Mesodermal cell (in vitro differentiated cells): ENCODE measurements around the gene RAB22A.
"Not testable (repeated sequence)": the region's sequence is repeated elsewhere in the genome, so short reads cannot be mapped to it uniquely, and the experiment has no call there.

Experiments
- H3K27ac ChIP-seq: 2 replicates; pipeline ENCODE4 v1.7.0; 2013; ENCODE audit warnings: mild to moderate bottlenecking, low read depth, low read length, moderate library complexity; ENCODE audit not compliant: severe bottlenecking
- H3K36me3 ChIP-seq: 2 replicates; pipeline ENCODE4 v1.7.1; 2013; ENCODE audit warnings: mild to moderate bottlenecking, low read length, moderate library complexity; ENCODE audit not compliant: control insufficient read depth, insufficient read depth
- H3K4me1 ChIP-seq: one replicate; pipeline ENCODE4 v1.7.1; 2013; ENCODE audit warnings: mild to moderate bottlenecking, low read length; ENCODE audit not compliant: insufficient read depth, control insufficient read depth, poor library complexity, severe bottlenecking
- H3K4me3 ChIP-seq: 2 replicates; pipeline ENCODE4 v1.7.0; 2013; ENCODE audit warnings: low read length, control low read depth, mild to moderate bottlenecking; ENCODE audit not compliant: insufficient read depth, poor library complexity, severe bottlenecking; ENCODE audit errors: extremely low read depth
- H3K9me3 ChIP-seq: 2 replicates; pipeline ENCODE4 v1.7.1; 2013; ENCODE audit warnings: mild to moderate bottlenecking, low read length, moderate library complexity; ENCODE audit not compliant: control insufficient read depth
- WGBS, 2 experiments: methylation state at CpG; one replicate each; pipeline ENCODE4 v1.1.5; 2013; ENCODE audit warnings: missing lambda C conversion rate in 2 of 2; ENCODE audit not compliant: insufficient coverage in 2 of 2; 5-methylcytosine and 5-hydroxymethylcytosine counted together

RAB22A gene

DNA sequence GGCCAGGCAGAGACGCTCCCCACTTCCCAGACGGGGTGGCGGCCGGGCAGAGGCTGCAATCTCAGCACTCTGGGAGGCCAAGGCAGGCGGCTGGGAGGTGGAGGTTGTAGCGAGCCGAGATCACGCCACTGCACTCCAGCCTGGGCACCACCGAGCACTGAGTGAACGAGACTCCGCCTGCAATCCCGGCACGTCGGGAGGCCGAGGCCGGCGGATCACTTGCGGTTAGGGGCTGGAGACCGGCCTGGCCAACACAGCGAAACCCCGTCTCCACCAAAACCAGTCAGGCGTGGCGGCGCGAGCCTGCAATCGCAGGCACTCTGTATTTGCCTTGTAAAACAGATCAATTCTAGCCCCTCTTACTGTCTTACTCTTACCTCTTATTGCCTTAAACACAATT is 105.3 kb downstream of the RAB22A start:
- not testable (repeated sequence) for H3K4me3 ChIP-seq, H3K9me3 ChIP-seq, H3K27ac ChIP-seq, H3K4me1 ChIP-seq
- H3K36me3 ChIP-seq = peaks cover 41% of the 10 kb centered on the region
- 98 to 100% methylated on average over 7 to 9 of the region's 26 CpGs for WGBS, 2 experiments

DNA sequence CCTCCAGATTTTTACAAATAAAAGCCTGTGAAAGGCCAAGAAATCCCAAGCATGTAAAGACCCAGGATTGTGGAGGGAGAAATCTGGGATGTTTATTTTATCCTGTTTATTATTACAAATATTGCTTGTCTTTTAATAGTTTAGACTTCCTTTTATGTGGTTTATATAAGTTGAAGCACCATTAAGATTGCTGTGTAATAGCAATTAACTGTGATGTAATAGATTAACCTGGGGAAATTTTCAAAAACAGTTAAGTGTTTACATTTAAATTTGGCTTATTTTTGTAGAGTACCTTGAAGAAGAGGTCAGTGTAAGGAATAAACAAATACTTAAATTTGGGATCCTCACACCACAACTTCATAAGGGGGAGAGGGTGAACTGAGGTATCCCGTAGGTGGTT is 106.5 kb downstream of the RAB22A start:
- no CpG with 5 or more reads among the region's 1 CpG for WGBS, 2 experiments
- Histone ChIP-seq H3K4me1 (peaks cover under 1% of the 10 kb centered on the region), H3K27ac (no peak overlapping the region), H3K9me3 (no peaks in the 10 kb centered on the region), H3K36me3 (peaks cover 40% of the 10 kb centered on the region), H3K4me3 (no peak overlapping the region)

DNA sequence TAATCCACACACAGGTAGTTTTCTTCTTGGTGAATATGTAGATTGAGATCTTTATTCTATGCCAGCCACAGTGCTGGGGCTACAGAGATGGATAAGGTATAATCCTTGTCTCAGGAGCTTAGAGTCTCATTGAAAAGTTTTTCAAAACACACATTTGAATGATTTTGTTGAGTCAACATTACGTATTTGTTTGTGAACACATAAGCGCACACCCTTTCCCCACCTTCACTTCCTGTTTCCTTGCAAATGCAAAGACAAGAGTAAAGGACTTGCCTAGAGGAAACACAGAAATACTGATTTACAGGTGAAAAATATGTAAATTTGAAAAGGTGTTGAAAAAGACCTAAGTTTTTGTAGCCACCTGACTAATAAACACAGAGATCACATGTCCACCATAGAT is 107.3 kb downstream of the RAB22A start:
- Histone ChIP-seq H3K9me3 (no peaks in the 10 kb centered on the region), H3K4me3 (no peak overlapping the region), H3K4me1 (peaks cover 2% of the 10 kb centered on the region), H3K36me3 (peaks cover 43% of the 10 kb centered on the region), H3K27ac (no peak overlapping the region)
- WGBS, 2 experiments = 80% methylated on average over 1 of the region's 2 CpGs; no CpG with 5 or more reads in 1 of the 2 experiments
